GM10847 (cell line): ENCODE data around the gene USP6NL.

ENCODE experiments used
- POLR2A ChIP-seq: IDR thresholded peaks from 2 replicates; pipeline ENCODE4 v1.6.1; 2011; ENCODE audit not compliant: insufficient read length; ENCODE audit errors: extremely low read depth

The USP6NL gene

DNA sequence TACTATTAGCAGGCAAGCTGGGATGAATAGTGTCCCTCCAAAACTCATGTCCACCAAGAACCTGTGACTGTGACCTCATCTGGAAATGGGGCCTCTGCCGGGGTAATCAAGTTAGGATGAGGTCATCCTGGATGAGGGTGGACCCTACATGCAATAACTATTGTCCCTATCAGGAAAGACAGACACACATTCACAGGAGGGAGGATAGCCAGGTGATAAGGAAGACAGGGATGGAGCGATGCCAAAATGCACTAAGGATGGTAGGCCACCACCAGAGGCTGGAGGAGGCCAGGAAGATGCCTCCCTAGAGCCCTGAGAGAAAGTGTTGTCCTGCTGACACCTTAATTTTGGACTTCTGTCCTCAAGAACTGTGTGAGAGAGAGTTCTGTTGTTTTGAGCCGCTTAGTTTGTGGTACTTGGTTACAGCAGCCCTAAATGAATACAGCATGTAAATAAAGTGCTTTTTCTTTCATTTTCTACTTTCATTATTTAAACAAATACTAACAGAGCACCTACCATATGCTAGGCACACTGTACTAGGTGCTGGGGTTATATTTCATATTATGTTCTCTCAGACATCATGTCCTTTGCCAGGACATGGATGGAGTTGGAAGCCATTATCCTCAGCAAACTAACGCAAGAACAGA, 111.9 kb downstream of the USP6NL start:
- no peak for TF ChIP-seq POLR2A

GRCh38 chr10:11498399-11498798, 113.1 kb downstream of the USP6NL start:
- no peak for TF ChIP-seq POLR2A

DNA sequence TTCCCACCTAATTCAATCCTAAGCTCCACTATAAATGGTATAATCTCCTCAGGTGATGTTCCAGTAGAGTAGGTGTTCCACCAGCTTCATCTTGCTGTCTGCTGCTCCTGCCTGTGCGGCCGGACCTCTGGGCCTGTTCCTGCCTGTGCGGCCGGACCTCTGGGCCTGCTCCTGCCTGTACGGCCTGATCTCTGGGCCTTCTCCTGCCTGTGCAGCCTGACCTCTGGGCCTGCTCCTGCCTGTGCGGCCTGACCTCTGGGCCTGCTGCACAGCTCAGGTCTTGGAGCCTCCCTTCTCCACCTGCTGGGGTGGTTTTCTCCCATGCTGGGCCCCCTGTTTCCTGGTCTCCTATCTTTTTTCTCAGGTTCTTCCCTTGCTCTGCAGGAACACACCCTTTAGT, 117.8 kb downstream of the USP6NL start:
- no peak for TF ChIP-seq POLR2A

GRCh38 chr10:11491087-11491486, 120.4 kb downstream of the USP6NL start:
- no peak for TF ChIP-seq POLR2A

DNA sequence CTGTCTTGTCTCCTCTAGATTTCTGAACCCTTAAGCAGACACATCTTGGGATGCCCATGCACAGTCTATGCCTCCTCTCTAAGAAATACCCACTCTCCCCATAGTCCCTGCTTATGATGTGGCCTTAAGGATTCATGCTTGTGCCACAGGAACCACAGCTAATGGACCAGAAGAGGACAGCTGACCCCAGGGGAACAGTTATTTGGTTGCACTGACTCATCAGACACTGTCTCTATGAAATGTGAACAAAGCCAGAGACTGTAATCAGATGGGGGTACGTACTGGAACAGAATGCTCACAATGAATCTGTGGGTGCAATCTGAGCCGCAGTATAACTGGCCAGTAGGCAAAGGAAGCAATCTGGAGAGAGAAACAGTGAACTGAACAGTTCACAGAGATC, 121.9 kb downstream of the USP6NL start:
- TF ChIP-seq POLR2A: no peak

DNA sequence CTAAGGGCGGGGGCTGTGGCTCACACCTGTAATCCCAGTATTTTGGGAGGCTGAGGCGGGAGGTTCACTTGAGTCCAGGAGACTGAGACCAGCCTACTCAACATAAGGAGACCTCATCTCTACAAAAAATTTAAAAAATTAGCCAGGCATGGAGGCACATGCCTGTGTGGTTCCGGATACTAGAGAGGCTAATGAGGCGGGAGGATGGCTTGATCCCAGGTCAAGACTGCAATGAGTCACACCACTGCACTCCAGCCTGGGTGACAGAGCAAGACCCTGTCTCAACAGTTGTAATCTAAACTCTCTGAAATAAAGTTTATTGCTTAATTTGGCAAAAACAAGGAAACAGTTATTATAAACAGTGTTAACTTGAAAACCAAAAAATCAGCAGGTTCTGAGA, 123.3 kb downstream of the USP6NL start:
- TF ChIP-seq POLR2A: no peak

GRCh38 chr10:11483201-11484148, 128.0 kb downstream of the USP6NL start:
- TF ChIP-seq POLR2A: no peak

- no peak for TF ChIP-seq POLR2A
Measured at GRCh38 chr10:11482306-11482705, 129.1 kb downstream of the USP6NL start.

GRCh38 chr10:11480687-11481086, 130.8 kb downstream of the USP6NL start:
- TF ChIP-seq POLR2A: no peak

DNA sequence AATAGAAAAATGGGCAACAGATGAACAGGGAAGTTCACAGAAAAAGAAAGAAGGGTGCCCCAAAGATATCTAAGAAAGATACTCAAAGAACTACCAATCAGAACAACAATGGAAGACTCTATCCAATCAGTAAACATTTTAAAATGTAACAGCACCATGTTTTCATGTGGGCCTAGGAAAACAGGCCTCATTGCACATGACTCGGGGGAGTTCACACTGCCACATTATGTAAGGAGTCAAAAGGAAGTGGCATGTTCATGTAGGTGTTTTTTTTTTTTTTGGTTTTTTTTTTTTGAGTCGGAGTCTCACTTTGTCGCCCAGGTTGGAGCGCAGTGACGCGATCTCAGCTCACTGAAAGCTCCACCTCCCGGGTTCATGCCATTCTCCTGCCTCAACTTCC, 132.2 kb downstream of the USP6NL start:
- no peak for TF ChIP-seq POLR2A

- TF ChIP-seq POLR2A: no peak
Measured at GRCh38 chr10:11478807-11479206, 132.6 kb downstream of the USP6NL start.

DNA sequence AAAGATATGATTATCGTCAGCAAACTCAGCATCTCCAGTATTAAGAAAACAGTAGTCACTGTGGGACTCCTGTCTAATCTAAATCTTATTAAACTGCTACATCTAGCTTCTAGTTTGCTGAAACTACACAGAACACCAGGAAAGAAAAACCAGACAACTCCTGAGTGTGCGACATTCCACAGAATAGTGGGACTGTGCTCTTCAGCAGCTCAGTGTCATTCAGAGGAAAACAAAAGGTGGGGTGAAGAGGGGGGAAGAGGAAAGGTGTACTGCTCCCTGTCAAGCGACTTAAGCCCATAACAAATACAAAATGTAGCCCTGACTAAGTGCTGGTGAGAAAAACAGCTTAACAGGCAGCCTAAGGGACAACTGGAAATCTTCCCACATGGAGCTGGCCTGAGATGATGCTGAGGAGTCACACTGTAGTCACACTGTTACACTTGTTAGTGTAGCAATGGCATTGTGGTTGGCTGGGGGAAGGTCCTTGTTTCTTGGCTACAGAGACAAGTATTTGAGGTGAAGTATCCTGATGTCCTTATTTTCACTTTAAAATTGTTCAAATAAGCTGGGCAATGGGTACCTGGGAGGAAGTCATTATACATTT, 135.5 kb downstream of the USP6NL start:
- TF ChIP-seq POLR2A: no peak

- no peak for TF ChIP-seq POLR2A
Measured at GRCh38 chr10:11473128-11473760, 138.2 kb downstream of the USP6NL start.

- no peak for TF ChIP-seq POLR2A
Measured at GRCh38 chr10:11472158-11472753, 139.2 kb downstream of the USP6NL start.

- TF ChIP-seq POLR2A: no peak
Measured at GRCh38 chr10:11469575-11470391, 141.7 kb downstream of the USP6NL start.
